K562 (cell line): ENCODE data around the gene ARHGAP42. TPM values are rescaled to one million over a fixed set of nuclear protein-coding genes. Genes with fewer than 3 reads are reported as not detected.

Experiments
- ATAC-seq: fragments of 200-7000 bp; cut with Tn5 transposase; 3 replicates; pipeline ENCODE4 v1.9.1; 2020; ENCODE audit warnings: moderate library complexity
- BruUV-seq: library from RNA; stranded (reverse); fragments of 400-500 nt; replicated peaks from 2 replicates; lab custom pipeline; 2021; lab: Mats Ljungman, UMichigan
- CTCF ChIA-PET: fragments of 300-600 bp; formaldehyde crosslinking; extraction: SDS; loops from one replicate; lab custom pipeline; 2021; ENCODE audit warnings: low intra/inter-chr PET ratio; lab: Yijun Ruan, JAX
- POLR2A ChIA-PET: fragments of 300-600, 350-650 bp; sonication (Branson Sonifier 250); formaldehyde crosslinking; extraction: SDS; loops from one replicate; lab custom pipeline; 2021; ENCODE audit warnings: antibody characterized with exemption, inconsistent platforms; lab: Yijun Ruan, JAX
- DNase-seq, 4 experiments: peaks; one replicate each; pipeline versions ENCODE4 v3.0.0 to v3.0.0-alpha.2; 2011 to 2018; ENCODE audit warnings: low spot score in 3 of 4, mixed read lengths in 3 of 4; ENCODE audit errors: extremely low read depth in 1 of 4
- FAIRE-seq: peaks from 2 replicates; lab custom pipeline; 2011; peaks lifted over from hg19 to GRCh38; lab: Jason Lieb, UNC
- H2AFZ ChIP-seq: 2 replicates; pipeline ENCODE4 v1.6.0; 2011; ENCODE audit warnings: low read depth, low read length, control low read depth, inconsistent platforms
- H3K27ac ChIP-seq: fragments of 200-600 bp; 3 replicates; pipeline ENCODE4 v1.8.0; 2011; ENCODE audit warnings: low read depth, mild to moderate bottlenecking, control low read depth, inconsistent platforms, low read length, moderate library complexity, mixed read lengths; ENCODE audit errors: extremely low read depth
- H3K27me3 ChIP-seq, 2 experiments: fragments of 300-600 bp in 1 of 2; 2 replicates in 1 of 2; 3 replicates in 1 of 2; pipeline versions ENCODE4 v1.6.0 to v1.8.0; 2011; ENCODE audit warnings: inconsistent platforms in 2 of 2, low read length in 2 of 2, mild to moderate bottlenecking in 1 of 2, mixed read lengths in 1 of 2, moderate library complexity in 1 of 2; ENCODE audit not compliant: control insufficient read depth in 2 of 2, insufficient read depth in 2 of 2
- H3K36me3 ChIP-seq: fragments of 300-600 bp; 3 replicates; pipeline ENCODE4 v1.8.0; 2011; ENCODE audit warnings: mild to moderate bottlenecking, low read length, inconsistent platforms; ENCODE audit not compliant: control insufficient read depth, insufficient read depth
- H3K4me1 ChIP-seq, 2 experiments: fragments of 200-600 bp in 1 of 2; replicated peaks in 1 of 2; 2 replicates in 1 of 2; 3 replicates in 1 of 2; pipeline versions ENCODE4 v1.5.1 to v1.8.0; 2011; ENCODE audit warnings: inconsistent platforms in 2 of 2, low read length in 2 of 2, mild to moderate bottlenecking in 1 of 2, mixed read lengths in 1 of 2, moderate library complexity in 1 of 2; ENCODE audit not compliant: control insufficient read depth in 2 of 2, insufficient read depth in 2 of 2
- H3K4me2 ChIP-seq: 2 replicates; pipeline ENCODE4 v1.6.1; 2011; ENCODE audit warnings: low read length, control low read depth, inconsistent platforms, mixed read lengths; ENCODE audit not compliant: insufficient read depth
- H3K4me3 ChIP-seq: fragments of 200-600 bp; sonication (generic), shearing (Covaris generic); 2 replicates; pipeline ENCODE4 v1.5.1; 2016; ENCODE audit warnings: control low read depth, inconsistent platforms
- H3K79me2 ChIP-seq: fragments of 200-600 bp; 3 replicates; pipeline ENCODE4 v1.8.0; 2011; ENCODE audit warnings: low read length, inconsistent platforms; ENCODE audit not compliant: control insufficient read depth, insufficient read depth
- H3K9ac ChIP-seq, 2 experiments: 2 replicates each; pipeline versions ENCODE4 v1.6.0 to v1.6.1; 2011; ENCODE audit warnings: low read depth in 2 of 2, low read length in 2 of 2, control low read depth in 1 of 2, inconsistent platforms in 1 of 2, mild to moderate bottlenecking in 1 of 2, mixed read lengths in 1 of 2; ENCODE audit not compliant: insufficient read depth in 1 of 2
- H3K9me1 ChIP-seq: one replicate; pipeline ENCODE4 v1.6.0; 2011; ENCODE audit warnings: inconsistent platforms, mild to moderate bottlenecking, low read length, moderate library complexity; ENCODE audit not compliant: control insufficient read depth, insufficient read depth
- H3K9me3 ChIP-seq: replicated peaks from 2 replicates; pipeline ENCODE4 v1.5.1; 2011; ENCODE audit warnings: low read depth, low read length, inconsistent platforms; ENCODE audit not compliant: control insufficient read depth, insufficient read depth
- H4K20me1 ChIP-seq: replicated peaks from 2 replicates; pipeline ENCODE4 v1.6.1; 2011; ENCODE audit warnings: low read length, inconsistent platforms, mixed read lengths; ENCODE audit not compliant: control insufficient read depth, insufficient read depth
- CTCF ChIP-seq, 3 experiments: IDR thresholded peaks in 2 of 3; conservative IDR thresholded peaks in 1 of 3; 2 replicates each; pipeline ENCODE4 v1.5.1; 2011 to 2012; ENCODE audit warnings: low read length in 3 of 3, mild to moderate bottlenecking in 3 of 3, control low read depth in 2 of 3, improper control_type of control experiment in 1 of 3, inconsistent platforms in 1 of 3, low read depth in 1 of 3, mixed read lengths in 1 of 3, moderate library complexity in 1 of 3; ENCODE audit not compliant: insufficient read depth in 2 of 3
- PBX2 ChIP-seq, 2 experiments: IDR thresholded peaks in 1 of 2; conservative IDR thresholded peaks in 1 of 2; 2 replicates each; pipeline ENCODE4 v1.6.1; 2016; ENCODE audit warnings: low read depth in 2 of 2, mild to moderate bottlenecking in 1 of 2, missing compliant biosample characterization in 1 of 2, missing genetic modification characterization in 1 of 2, moderate library complexity in 1 of 2
- POLR2H ChIP-seq: IDR thresholded peaks from 2 replicates; pipeline ENCODE4 v1.6.1; 2016; ENCODE audit warnings: missing genetic modification characterization, low read depth, mild to moderate bottlenecking, control low read depth, missing compliant biosample characterization, moderate library complexity
- REST ChIP-seq, 2 experiments: fragments of 450-650 bp; formaldehyde crosslinking in 1 of 2; IDR thresholded peaks; 2 replicates each; pipeline versions ENCODE4 v1.4.0 to v1.6.1; 2014 to 2020; ENCODE audit warnings: mild to moderate bottlenecking in 2 of 2, borderline replicate concordance in 1 of 2, low read depth in 1 of 2
- SMARCA5 ChIP-seq: fragments of 450-650 bp; IDR thresholded peaks from 2 replicates; pipeline ENCODE4 v1.6.1; 2016
- SMC3 ChIP-seq: conservative IDR thresholded peaks from 2 replicates; pipeline ENCODE4 v1.6.1; 2011; ENCODE audit warnings: low read depth, low read length, improper control_type of control experiment; ENCODE audit not compliant: insufficient read depth
- WGBS: fragments of 100-300 bp; shearing (Covaris generic); methylation state at CpG from one replicate; pipeline ENCODE4 v1.1.6; 2016; ENCODE audit warnings: low coverage, mixed read lengths; ENCODE audit not compliant: insufficient coverage; ENCODE audit errors: missing lambda C conversion rate; 5-methylcytosine and 5-hydroxymethylcytosine counted together
- in situ Hi-C: fragments of 300-500 bp; cut with MboI; formaldehyde crosslinking; loops from 4 replicates; pipeline ENCODE4 v1.15.0; 2018; ENCODE audit warnings: inconsistent platforms, mixed read lengths
- intact Hi-C: fragments of 100-400 bp; cut with micrococcal nuclease; formaldehyde crosslinking; loops from 2 replicates; pipeline ENCODE4 v1.14.2; 2022
- polyA plus RNA-seq, 8 experiments: library from polyadenylated mRNA; depleted of rRNA in 4 of 8; stranded (reverse) in 5 of 8; unstranded in 3 of 8; fragments of >200 nt; fragmentation: Nextera tagmentation in 2 of 8; fragmentation: Illumina TruSeq in 1 of 8; extraction: Ambion mirVana in 2 of 8; extraction: Trizol in 1 of 8; gene quantifications; 2 replicates each; pipeline versions ENCODE4 v1.2.1 to v1.2.3, GENCODE V29; 2011 to 2014; ENCODE audit warnings: inconsistent platforms in 1 of 8, missing spikeins in 1 of 8
- total RNA-seq, 7 experiments: library from RNA; depleted of rRNA in 6 of 7; stranded (reverse); fragments of >200 nt in 6 of 7; fragmentation: Illumina TruSeq in 2 of 7; extraction: Trizol in 2 of 7; gene quantifications; 2 replicates each; pipeline versions ENCODE4 v1.2.1 to v1.2.3, GENCODE V29; 2011 to 2021; ENCODE audit warnings: low replicate concordance in 1 of 7

The ARHGAP42 gene
- total and polyA plus RNA-seq, 9 of the 15 experiments (the other 6 are each of a cell fraction or from before 2014, with no cell fraction given): 0.95 to 6.1 (median 2.4) TPM

GRCh38 chr11:100855466-100856067, 168.5 kb downstream of the ARHGAP42 start:
- Histone ChIP-seq H3K9me1 (no peaks in the 10 kb centered on the region), H3K27ac (no peak overlapping the region), H3K4me2 (no peak overlapping the region), H3K4me3 (no peak overlapping the region), H3K36me3 (no peaks in the 10 kb centered on the region), H3K27me3 (no peaks in the 10 kb centered on the region), H3K79me2 (no peaks in the 10 kb centered on the region), H3K4me1 (no peaks in the 10 kb centered on the region; a peak in 1 of 5 replicates), H3K9me3 (no peaks in the 10 kb centered on the region), H3K9ac (no peak overlapping the region), H4K20me1 (no peaks in the 10 kb centered on the region), H2AFZ (no peak overlapping the region)
- WGBS: 0% methylated on average over 1 of the region's 1 CpG
- in situ Hi-C loops: no loop called here
- peak; percentile 47; the same call in 1 of the 3 replicates for ATAC-seq
- POLR2A ChIA-PET: no interaction called here
- DNase-seq: peak; percentile 13 to 44 (median 18)
- no peak for FAIRE-seq
- no TSS peak for BruUV-seq
- CTCF ChIA-PET: interaction anchor here (0.6 to 3.5 kb wide), 3 partner anchors 170 to 1764 kb away, joined by 4 to 19 read pairs (median 6); no protein-coding TSS in a partner anchor
- intact Hi-C loops: loop anchor here (1.0 to 2.0 kb wide), 3 partner anchors 75 to 279 kb away; no protein-coding TSS in a partner anchor
- peak; percentile 67; the same call in 1 of the 2 replicates for TF ChIP-seq REST (IDR thresholded peaks at IDR 0.05; ENCODE audit: borderline replicate concordance)
- no peak for TF ChIP-seq REST (CRISPR knock-in tag; IDR thresholded peaks at IDR 0.05; ENCODE audit: low read depth)
- peak; percentile 29 to 65 (median 32); a peak in 3 of 6 replicates for TF ChIP-seq CTCF (IDR thresholded peaks at IDR 0.05 in 2 of 3, conservative IDR thresholded peaks at IDR 0.05 in 1 of 3; ENCODE audit: insufficient read depth in 2 of 3, low read depth in 1 of 3, low read length in 3 of 3)
- TF ChIP-seq POLR2H (tag): peak; percentile 27; the same call in 1 of the 2 replicates
- TF ChIP-seq SMARCA5: no peak
- TF ChIP-seq SMC3: peak; percentile 36; the same call in 1 of the 2 replicates
- TF ChIP-seq PBX2 (CRISPR knock-in tag; IDR thresholded peaks at IDR 0.05; ENCODE audit: low read depth): no peak
- TF ChIP-seq PBX2 (tag; conservative IDR thresholded peaks at IDR 0.05; ENCODE audit: low read depth): 0 out of 2 replicates have a peak, but pooled peaks have one; percentile 22
